D721Med (cell line): ENCODE results near the gene PPP1R7.

Experiments
- DNase-seq: peaks from one replicate; pipeline ENCODE4 v3.0.0; 2011; ENCODE audit warnings: low spot score; ENCODE audit not compliant: insufficient read length
- FAIRE-seq: peaks from 2 replicates; lab custom pipeline; 2011; peaks lifted over from hg19 to GRCh38; lab: Jason Lieb, UNC
- TF ChIP-seq, protein P1 (sequence below): IDR thresholded peaks from 2 replicates; pipeline ENCODE4 v1.5.1; 2012; ENCODE audit warnings: mild to moderate bottlenecking, control low read depth; ENCODE audit not compliant: insufficient read depth; ENCODE audit errors: missing control alignments

Gene PPP1R7

DNA sequence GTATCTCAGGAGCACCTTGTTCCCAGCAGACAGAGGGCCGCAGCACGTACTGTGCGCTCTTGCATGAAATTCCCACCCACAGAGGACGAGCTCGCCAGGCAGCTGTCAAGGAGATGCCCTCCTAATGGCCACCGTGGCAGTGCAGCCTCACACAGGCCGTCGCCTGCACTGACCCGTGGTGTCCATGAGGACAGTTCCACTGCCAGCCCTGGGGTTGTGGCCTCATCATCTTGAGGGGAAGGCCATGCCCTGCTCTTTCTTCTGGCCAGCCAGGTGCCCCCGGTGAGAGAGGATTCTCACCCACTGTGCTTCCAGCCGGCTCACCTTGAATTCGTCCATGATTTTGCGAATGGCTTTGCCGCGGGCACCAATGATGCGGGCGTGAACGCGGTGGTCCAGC is 80.2 kb downstream of the PPP1R7 start:
- FAIRE-seq = no peak
- TF ChIP-seq, protein P1, sequence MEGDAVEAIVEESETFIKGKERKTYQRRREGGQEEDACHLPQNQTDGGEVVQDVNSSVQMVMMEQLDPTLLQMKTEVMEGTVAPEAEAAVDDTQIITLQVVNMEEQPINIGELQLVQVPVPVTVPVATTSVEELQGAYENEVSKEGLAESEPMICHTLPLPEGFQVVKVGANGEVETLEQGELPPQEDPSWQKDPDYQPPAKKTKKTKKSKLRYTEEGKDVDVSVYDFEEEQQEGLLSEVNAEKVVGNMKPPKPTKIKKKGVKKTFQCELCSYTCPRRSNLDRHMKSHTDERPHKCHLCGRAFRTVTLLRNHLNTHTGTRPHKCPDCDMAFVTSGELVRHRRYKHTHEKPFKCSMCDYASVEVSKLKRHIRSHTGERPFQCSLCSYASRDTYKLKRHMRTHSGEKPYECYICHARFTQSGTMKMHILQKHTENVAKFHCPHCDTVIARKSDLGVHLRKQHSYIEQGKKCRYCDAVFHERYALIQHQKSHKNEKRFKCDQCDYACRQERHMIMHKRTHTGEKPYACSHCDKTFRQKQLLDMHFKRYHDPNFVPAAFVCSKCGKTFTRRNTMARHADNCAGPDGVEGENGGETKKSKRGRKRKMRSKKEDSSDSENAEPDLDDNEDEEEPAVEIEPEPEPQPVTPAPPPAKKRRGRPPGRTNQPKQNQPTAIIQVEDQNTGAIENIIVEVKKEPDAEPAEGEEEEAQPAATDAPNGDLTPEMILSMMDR = no peak

GRCh38 chr2:241232736-241233575 is 82.7 kb downstream of the PPP1R7 start:
- TF ChIP-seq, protein P1 = no peak
- no peak for FAIRE-seq

More for the DNA sequence above, 80.2 kb downstream of the PPP1R7 start:
- DNase-seq = no peak

More at GRCh38 chr2:241232736-241233575, 82.7 kb downstream of the PPP1R7 start:
- no peak for DNase-seq
